SK-N-SH treated with all-trans-retinoic acid at 6 μM for 48 hours (cell line): ENCODE results near the gene PSMD2.

Source experiments
- ARNTL ChIP-seq: fragments of 450-650 bp; formaldehyde crosslinking; IDR thresholded peaks from 2 replicates; pipeline ENCODE4 v1.5.0; 2020; ENCODE audit warnings: low read depth, mild to moderate bottlenecking, moderate library complexity, borderline replicate concordance
- BACH2 ChIP-seq: fragments of 250-450 bp; sonication (Bioruptor Pico); IDR thresholded peaks from 2 replicates; pipeline ENCODE4 v1.9.0; 2021; ENCODE audit warnings: mild to moderate bottlenecking, borderline replicate concordance
- CREB5 ChIP-seq: fragments of 250-450 bp; sonication (Bioruptor Pico); IDR thresholded peaks from 2 replicates; pipeline ENCODE4 v1.5.1; 2020; ENCODE audit warnings: low read depth, mild to moderate bottlenecking, moderate library complexity
- CSDC2 ChIP-seq: fragments of 250-450 bp; sonication (Bioruptor Pico); IDR thresholded peaks from 2 replicates; pipeline ENCODE4 v1.5.0; 2020; ENCODE audit warnings: mild to moderate bottlenecking, moderate library complexity
- PPARA ChIP-seq: fragments of 250-450 bp; sonication (Bioruptor Pico); IDR thresholded peaks from 2 replicates; pipeline ENCODE4 v1.5.0; 2020; ENCODE audit warnings: mild to moderate bottlenecking, borderline replicate concordance
- RARB ChIP-seq: fragments of 250-450 bp; sonication (Bioruptor Pico); IDR thresholded peaks from 2 replicates; pipeline ENCODE4 v1.8.0; 2021; ENCODE audit warnings: mild to moderate bottlenecking, moderate library complexity
- TCF4 ChIP-seq: fragments of 250-450 bp; sonication (Bioruptor Pico); IDR thresholded peaks from 2 replicates; pipeline ENCODE4 v1.8.0; 2021; ENCODE audit warnings: mild to moderate bottlenecking, moderate library complexity, borderline replicate concordance
- ZC3H10 ChIP-seq: fragments of 250-450 bp; sonication (Bioruptor Pico); IDR thresholded peaks from 2 replicates; pipeline ENCODE4 v1.5.1; 2021; ENCODE audit warnings: mild to moderate bottlenecking, moderate library complexity
- ZFP3 ChIP-seq: fragments of 250-450 bp; sonication (Bioruptor Pico); IDR thresholded peaks from 2 replicates; pipeline ENCODE4 v1.5.0; 2020; ENCODE audit warnings: mild to moderate bottlenecking, moderate library complexity
- ZNF565 ChIP-seq: fragments of 450-650 bp; formaldehyde crosslinking; conservative IDR thresholded peaks from 2 replicates; pipeline ENCODE4 v1.5.0; 2020; ENCODE audit warnings: low read depth, mild to moderate bottlenecking, moderate library complexity
- ZNF70 ChIP-seq: fragments of 450-650 bp; formaldehyde crosslinking; IDR thresholded peaks from 2 replicates; pipeline ENCODE4 v1.5.0; 2020; ENCODE audit warnings: mild to moderate bottlenecking, moderate library complexity
- ZNF8 ChIP-seq: fragments of 450-650 bp; formaldehyde crosslinking; IDR thresholded peaks from 2 replicates; pipeline ENCODE4 v1.5.0; 2020; ENCODE audit warnings: mild to moderate bottlenecking, moderate library complexity
- TF ChIP-seq, protein P1 (sequence below): fragments of 250-450 bp; sonication (Bioruptor Pico); IDR thresholded peaks from 2 replicates; pipeline ENCODE4 v1.8.0; 2020; ENCODE audit warnings: mild to moderate bottlenecking, moderate library complexity, borderline replicate concordance

- TF ChIP-seq CREB5 (CRISPR knock-in tag) (no peak), TCF4 (CRISPR knock-in tag) (no peak), ZFP3 (no peak), PPARA (CRISPR knock-in tag) (no peak), ZNF8 (no peak), ZC3H10 (CRISPR knock-in tag) (no peak), CSDC2 (CRISPR knock-in tag) (no peak), RARB (CRISPR knock-in tag) (no peak), ARNTL (no peak), ZNF565 (CRISPR knock-in tag) (no peak), ZNF70 (CRISPR knock-in tag) (no peak), BACH2 (CRISPR knock-in tag) (no peak)
- TF ChIP-seq, protein P1, sequence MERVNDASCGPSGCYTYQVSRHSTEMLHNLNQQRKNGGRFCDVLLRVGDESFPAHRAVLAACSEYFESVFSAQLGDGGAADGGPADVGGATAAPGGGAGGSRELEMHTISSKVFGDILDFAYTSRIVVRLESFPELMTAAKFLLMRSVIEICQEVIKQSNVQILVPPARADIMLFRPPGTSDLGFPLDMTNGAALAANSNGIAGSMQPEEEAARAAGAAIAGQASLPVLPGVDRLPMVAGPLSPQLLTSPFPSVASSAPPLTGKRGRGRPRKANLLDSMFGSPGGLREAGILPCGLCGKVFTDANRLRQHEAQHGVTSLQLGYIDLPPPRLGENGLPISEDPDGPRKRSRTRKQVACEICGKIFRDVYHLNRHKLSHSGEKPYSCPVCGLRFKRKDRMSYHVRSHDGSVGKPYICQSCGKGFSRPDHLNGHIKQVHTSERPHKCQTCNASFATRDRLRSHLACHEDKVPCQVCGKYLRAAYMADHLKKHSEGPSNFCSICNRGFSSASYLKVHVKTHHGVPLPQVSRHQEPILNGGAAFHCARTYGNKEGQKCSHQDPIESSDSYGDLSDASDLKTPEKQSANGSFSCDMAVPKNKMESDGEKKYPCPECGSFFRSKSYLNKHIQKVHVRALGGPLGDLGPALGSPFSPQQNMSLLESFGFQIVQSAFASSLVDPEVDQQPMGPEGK, result no peak
These were observed 28.1 kb downstream of the PSMD2 start for GRCh38 chr3:184327171-184327570.
